Measurements from ENCODE around the gene NPC1. TPM values are rescaled to one million over a fixed set of nuclear protein-coding genes. Genes with fewer than 3 reads are reported as not detected.
"Not testable (repeated sequence)": the region's sequence is repeated elsewhere in the genome, so short reads cannot be mapped to it uniquely, and the experiment has no call there.

Gene NPC1
- total RNA-seq: 29.5 and 43.1 TPM in 2 replicates

DNA sequence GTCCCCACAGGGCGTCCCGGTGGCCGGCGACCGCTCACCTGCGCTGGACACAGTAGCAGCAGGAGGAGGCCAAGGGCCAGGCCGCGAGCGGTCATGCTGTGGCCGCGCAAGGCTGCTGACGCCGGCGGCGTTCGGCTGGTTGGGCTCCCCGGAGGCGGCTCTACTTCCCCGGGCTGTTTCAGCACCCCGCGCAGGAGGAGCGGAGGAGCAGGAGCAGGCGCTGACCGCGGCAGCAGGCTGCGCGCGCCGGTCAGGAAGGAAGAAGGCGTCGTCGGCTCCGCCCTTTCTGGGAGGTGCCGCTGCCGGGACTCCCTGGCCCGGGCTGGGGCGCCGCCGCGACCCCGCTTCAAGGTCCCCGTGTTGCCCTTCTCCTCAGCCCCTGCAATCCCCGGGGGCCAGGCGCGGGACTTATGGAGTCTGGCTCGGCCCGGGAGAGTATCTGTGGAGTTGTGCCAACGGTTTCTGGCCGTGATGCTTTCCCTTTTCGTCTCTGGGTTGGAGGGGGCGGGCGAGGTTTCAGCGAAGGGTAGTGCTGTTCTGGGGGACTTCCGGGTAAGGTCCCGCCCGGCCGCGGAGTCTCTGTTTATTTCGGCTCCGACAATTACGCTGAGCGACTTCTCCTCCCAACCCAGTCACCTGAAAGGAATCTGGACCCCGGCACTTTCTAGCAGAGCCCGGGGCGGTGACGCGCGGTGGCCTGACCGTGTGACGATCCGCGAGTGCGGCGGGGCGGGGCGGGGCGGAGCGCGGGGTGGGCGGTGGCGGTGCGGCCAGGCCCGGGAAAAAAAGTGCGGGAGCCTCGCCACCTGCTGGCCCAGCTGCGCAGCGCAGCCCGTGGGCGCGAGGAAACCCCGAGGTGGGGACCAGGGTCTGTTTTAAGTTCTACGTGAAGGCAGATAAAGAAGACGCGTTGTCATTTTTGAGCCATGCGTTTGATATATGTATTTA lies at the start of gene NPC1:
Gene NPC1, minus strand, starts transcription at position 258 of the 948 bp plus-strand sequence. Its CDS starts 163 bp downstream, at position 95.
- DNase-seq (ENCODE audit: low read depth in 2 of 2): peak; percentile 78 to 95

DNA sequence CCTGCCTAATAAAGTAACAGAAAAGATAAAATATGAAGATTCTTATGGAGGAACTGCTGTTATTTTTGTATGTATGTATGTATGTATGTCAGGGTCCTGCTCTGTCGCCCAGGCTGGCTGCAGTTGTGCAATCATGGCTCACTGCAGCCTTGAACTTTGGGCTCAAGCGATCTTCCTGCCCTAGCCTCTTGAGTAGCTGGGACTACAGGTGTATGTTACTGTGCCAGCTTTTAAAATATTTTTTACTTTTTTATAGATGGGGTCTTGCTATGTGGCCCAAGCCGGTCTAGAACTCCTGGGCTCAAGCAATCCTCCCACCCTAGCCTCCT lies 49.7 kb upstream of the NPC1 start:
- DNase-seq (ENCODE audit: low read depth in 2 of 2): no peak

GRCh38 chr18:23635283-23636070 lies 49.2 kb upstream of the NPC1 start:
- no peak for DNase-seq (ENCODE audit: low read depth in 2 of 2)

DNA sequence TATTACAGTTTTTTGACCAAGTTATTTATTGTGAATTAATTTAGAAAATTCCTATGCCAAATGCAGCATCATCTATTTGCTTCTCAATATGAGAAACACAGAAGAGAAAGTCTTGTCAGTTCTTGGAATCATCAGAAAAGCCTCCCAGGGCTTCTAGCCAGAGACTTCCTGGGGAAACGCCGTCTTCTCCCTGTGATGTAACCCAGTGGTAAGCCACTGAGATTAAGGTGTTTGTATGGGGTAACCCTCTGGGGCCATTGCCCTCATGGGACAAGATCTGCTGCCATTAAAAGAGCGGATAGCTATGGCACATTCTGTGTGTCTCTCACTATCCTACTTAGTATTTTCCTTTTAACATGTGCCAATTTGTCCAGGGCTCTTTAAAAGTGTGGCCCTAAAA lies 48.4 kb upstream of the NPC1 start:
- no peak for DNase-seq (ENCODE audit: low read depth in 2 of 2)

DNA sequence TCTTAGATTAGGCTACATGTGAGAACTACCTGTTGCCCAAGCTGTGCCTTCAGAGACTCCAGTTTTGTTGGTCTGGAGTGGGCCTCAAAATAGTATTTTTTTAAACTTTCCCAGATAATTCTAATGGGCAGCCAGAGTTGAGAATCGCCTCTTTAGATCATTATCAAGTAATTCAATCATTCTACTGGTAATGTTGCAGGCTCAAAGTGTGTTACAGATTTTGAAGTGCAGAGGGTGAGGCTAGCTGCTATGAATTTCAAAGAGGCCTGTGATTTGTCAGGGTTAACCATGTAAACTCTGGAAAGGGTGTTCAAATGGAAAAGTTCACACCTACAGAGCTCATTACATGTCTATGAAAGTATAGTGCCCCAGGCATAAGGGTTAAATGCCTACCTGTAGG lies 46.3 kb upstream of the NPC1 start:
- DNase-seq (ENCODE audit: low read depth in 2 of 2): no peak

GRCh38 chr18:23631746-23632145 lies 45.4 kb upstream of the NPC1 start:
- no peak for DNase-seq (ENCODE audit: low read depth in 2 of 2)

GRCh38 chr18:23631312-23631711 lies 45.0 kb upstream of the NPC1 start:
- no peak for DNase-seq (ENCODE audit: low read depth in 2 of 2)

- no peak for DNase-seq (ENCODE audit: low read depth in 2 of 2)
Observed at GRCh38 chr18:23629444-23629946, 43.2 kb upstream of the NPC1 start.

- no peak for DNase-seq (ENCODE audit: low read depth in 2 of 2)
Observed at GRCh38 chr18:23627970-23628369, 41.7 kb upstream of the NPC1 start.

- DNase-seq (ENCODE audit: low read depth in 2 of 2): peak in 1 of 2 donors; percentile 75
Observed at GRCh38 chr18:23627321-23627720, 41.0 kb upstream of the NPC1 start.

- DNase-seq (ENCODE audit: low read depth in 2 of 2): peak in 1 of 2 donors; percentile 74
Observed at GRCh38 chr18:23626451-23627279, 40.4 kb upstream of the NPC1 start.

DNA sequence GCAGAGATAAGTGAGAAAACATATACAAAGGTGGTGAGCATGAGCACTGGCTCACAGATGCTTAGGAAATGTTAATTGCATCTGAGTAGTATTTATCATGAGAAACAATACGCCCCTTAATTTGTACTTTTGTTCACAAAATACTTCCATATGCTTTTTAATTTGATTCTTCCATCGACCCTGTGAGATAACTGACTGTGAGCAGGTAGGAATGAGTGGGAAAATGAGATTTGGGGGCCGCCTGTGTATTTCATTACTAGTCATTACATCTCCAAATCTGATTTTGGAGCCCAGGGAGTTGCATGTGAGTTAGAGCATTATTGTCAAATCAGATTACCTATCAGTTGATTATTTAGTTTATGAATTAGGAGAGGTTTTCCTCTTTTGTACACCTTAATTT lies 36.7 kb upstream of the NPC1 start:
- DNase-seq (ENCODE audit: low read depth in 2 of 2): no peak

DNA sequence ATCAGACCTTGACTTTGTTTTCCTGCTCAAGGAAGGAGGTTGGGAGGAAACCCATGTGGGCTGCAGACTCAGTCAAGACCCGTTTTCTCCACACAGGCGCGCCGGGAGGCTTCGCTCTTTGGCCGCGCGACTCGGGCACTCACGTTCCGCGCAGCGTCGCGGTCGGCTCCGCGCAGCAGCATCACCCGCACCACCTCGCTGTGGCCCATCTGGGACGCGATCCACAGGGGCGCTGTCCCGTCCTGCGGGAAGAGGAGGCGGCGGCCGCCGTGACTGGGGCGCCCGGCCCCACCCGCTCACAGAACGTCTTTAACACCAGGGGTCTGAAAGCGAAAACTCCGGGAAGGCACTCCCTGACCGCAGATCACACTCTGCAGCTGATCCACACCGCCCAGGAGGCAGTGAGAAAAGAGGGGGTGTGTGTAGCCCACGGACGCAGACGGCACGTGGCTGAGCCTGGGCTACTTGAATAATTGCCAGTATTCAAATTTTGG lies 33.1 kb upstream of the NPC1 start:
- peak in 1 of 2 donors; percentile 25 for DNase-seq (ENCODE audit: low read depth in 2 of 2)

DNA sequence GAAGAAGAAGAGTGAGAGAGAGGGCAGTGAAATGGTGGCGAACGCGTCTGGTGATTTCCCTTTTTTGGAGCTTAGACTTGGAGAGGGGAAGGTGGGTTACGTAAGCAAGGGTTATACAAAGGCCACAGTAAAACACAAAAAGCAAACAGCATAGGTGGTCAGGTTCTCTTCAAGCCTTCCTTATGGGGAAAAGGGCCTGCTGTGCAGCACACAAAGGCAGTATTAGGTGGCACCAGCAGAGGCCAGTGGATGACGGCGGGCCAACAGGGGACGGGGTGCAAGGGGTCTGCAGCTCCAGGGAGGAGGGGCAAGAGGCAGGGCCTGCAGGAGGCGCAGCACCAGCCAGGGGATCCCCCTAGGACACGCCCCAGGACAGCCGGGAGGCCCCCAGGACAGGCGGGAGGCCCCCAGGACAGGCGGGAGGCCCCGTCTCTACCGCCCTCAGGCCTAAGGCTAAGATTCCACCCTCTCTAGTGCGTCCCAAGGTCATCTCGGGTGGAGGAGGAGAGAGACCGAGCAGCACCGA lies 32.6 kb upstream of the NPC1 start:
- DNase-seq (ENCODE audit: low read depth in 2 of 2): no peak

DNA sequence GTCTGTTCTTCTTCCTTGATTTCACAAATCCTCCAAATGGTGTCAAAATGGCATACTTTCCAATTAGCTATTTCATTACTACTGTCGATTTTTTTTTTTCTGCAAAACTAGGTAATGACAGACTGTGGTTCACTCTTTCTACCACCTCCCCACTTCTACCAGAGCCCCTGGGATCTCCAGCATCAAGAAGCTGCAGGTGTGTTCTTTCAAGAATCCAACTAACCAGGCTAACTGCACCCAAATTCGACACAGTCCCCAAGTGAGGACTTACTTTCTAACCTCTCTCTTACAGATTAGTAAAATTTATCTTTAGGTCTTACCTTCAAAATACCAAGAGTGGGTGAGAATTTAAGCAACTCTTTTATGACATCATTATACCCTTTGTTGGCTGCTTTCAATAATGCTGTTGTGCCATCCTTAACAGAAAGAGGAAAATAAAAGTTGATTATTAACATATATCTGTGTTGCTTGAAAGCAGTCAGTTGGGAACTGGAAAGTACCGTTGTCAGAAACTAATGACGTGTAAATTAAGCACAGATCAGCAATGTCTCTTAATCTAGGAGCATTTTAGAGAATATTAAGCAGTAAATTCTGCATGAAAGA lies 31.2 kb upstream of the NPC1 start:
- no peak for DNase-seq (ENCODE audit: low read depth in 2 of 2)

DNA sequence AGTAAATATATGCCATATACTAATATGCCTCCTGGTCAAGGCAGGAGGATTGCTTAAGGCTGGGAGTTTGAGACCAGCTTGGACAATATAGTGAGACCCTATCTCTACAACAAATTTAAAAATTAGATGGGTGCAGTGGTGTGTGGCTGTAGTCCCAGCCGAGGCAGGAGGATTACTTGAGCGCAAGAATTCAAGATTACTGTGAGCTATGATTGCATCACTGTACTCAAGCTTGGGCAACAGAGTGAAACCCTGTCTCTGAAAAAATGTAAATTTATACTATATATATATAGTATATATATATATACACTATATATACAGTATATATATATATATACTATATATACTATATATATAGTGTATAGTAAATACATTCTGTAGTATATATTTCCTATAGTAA lies 30.0 kb upstream of the NPC1 start:
- no peak for DNase-seq (ENCODE audit: low read depth in 2 of 2)

DNA sequence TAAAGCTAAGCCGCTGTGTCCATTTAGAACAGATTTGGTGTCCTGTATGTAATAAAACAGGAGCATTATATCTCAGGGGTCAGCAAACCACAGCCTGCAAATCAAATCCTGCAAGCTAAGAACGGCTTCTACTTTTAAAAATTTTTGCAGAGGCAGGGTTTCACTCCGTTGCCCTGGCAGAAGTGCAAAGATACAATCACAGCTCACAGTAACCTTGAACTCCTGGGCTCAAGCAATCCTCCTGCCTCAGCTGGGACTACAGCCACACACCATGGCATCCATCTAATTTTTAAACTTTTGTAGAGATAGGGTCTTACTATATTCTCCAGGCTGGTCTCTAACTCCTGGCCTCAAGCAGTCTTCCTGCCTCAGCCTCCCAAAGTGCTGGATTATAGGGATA lies 28.6 kb upstream of the NPC1 start:
- no peak for DNase-seq (ENCODE audit: low read depth in 2 of 2)

- DNase-seq (ENCODE audit: low read depth in 2 of 2): no peak
Observed at GRCh38 chr18:23614413-23614812, 28.1 kb upstream of the NPC1 start.

DNA sequence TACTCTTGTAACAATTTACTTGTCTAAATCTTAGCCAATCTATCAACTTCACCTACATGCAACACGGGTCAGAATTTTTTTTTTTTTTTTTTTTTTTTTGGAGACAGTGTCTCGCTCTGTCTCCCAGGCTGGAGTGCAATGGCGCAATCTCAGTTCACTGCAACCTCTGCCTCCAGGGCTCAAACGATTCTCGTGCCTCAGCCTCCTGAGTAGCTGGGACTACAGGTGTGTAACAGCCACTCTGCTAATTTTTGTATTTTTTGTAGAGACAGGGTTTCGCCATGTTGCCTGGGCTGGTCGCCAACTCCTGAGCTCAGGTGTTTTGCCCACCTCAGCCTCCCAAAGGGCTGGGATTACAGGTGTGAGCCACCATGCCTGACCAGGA lies 26.8 kb upstream of the NPC1 start:
- not testable (repeated sequence) for DNase-seq (ENCODE audit: low read depth in 2 of 2)

GRCh38 chr18:23612434-23613090 lies 26.3 kb upstream of the NPC1 start:
- no peak for DNase-seq (ENCODE audit: low read depth in 2 of 2)

Measured in dermis microvascular lymphatic vessel endothelial cell (primary cell).